Measurements from ENCODE around the gene PSMG3.

Gene PSMG3

DNA sequence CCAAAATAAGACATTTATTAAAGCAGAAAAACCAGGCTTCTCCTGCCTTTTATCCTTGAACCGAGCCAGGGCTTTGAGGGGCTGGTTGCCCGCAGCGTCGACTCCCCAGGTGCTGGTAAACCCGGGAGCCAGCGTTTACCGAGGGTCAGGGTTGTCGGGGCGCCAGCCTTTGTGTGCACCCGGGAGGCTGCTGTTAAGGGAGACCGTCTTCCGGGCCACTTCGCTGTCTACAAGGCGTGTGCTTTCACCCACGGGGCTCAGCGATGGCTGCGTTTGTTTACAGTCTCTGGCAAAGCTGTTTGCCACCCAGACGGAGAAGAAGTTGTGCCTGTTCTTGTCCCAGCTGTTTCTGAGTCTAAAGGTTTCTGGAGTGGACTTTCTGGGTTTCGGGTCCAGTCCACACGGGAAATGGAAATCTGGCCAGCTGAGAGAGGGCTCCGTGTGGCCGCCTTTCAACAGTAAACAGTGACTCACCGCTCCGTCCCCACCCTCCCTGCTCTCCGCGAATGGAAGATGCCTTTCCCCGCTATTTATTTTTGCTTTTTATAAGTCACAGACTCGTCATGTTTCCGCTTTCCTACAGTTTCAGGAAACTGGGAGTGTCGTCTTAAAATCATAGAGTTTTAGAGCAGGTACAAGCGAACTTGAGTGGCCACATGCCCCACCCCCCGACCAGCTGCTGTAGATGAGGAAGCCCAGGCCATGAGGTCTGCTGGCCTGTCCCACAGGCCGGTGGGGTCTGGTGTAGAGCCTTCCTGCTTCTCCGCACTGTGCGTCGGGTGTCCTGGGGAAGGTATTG, 37.2 kb downstream of the PSMG3 start:
- H3F3A ChIP-seq (ENCODE audit: insufficient read depth, low read length), result no peaks in the 10 kb centered on the region
- peak overlapping the region; percentile 85 for H3K4me2 ChIP-seq (ENCODE audit: low read length)
- peaks cover 26% of the 10 kb centered on the region for H3K4me1 ChIP-seq (ENCODE audit: insufficient read depth, low read length, severe bottlenecking)
- H3K9me2 ChIP-seq (ENCODE audit: low read depth, low read length), result no peaks in the 10 kb centered on the region
- H3K79me2 ChIP-seq (ENCODE audit: insufficient read depth, low read length), result 0 out of 2 replicates have a peak, but pooled peaks cover 8% of the 10 kb centered on the region
- H3K9ac ChIP-seq (ENCODE audit: low read length), result peak overlapping the region; percentile 79; the same call in 1 of the 2 replicates
- H3K27me3 ChIP-seq (ENCODE audit: insufficient read depth, low read length), result no peaks in the 10 kb centered on the region
- H3K27ac ChIP-seq (ENCODE audit: low read depth, low read length, poor library complexity, severe bottlenecking), result peak overlapping the region; percentile 33
- H3K36me3 ChIP-seq (ENCODE audit: insufficient read depth, low read length), result 0 out of 2 replicates have a peak, but pooled peaks cover 1% of the 10 kb centered on the region
- H4K20me1 ChIP-seq (ENCODE audit: insufficient read depth, low read length), result no peaks in the 10 kb centered on the region
- no peaks in the 10 kb centered on the region for H3K9me3 ChIP-seq (ENCODE audit: low read length)
- H2AFZ ChIP-seq (ENCODE audit: low read length), result no peak overlapping the region
- TF ChIP-seq, protein P1, sequence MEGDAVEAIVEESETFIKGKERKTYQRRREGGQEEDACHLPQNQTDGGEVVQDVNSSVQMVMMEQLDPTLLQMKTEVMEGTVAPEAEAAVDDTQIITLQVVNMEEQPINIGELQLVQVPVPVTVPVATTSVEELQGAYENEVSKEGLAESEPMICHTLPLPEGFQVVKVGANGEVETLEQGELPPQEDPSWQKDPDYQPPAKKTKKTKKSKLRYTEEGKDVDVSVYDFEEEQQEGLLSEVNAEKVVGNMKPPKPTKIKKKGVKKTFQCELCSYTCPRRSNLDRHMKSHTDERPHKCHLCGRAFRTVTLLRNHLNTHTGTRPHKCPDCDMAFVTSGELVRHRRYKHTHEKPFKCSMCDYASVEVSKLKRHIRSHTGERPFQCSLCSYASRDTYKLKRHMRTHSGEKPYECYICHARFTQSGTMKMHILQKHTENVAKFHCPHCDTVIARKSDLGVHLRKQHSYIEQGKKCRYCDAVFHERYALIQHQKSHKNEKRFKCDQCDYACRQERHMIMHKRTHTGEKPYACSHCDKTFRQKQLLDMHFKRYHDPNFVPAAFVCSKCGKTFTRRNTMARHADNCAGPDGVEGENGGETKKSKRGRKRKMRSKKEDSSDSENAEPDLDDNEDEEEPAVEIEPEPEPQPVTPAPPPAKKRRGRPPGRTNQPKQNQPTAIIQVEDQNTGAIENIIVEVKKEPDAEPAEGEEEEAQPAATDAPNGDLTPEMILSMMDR (IDR thresholded peaks at IDR 0.05; ENCODE audit: low read length), result no peak
- peak overlapping the region; percentile 83 for H3K4me3 ChIP-seq (ENCODE audit: low read depth, low read length, poor library complexity, severe bottlenecking)

DNA sequence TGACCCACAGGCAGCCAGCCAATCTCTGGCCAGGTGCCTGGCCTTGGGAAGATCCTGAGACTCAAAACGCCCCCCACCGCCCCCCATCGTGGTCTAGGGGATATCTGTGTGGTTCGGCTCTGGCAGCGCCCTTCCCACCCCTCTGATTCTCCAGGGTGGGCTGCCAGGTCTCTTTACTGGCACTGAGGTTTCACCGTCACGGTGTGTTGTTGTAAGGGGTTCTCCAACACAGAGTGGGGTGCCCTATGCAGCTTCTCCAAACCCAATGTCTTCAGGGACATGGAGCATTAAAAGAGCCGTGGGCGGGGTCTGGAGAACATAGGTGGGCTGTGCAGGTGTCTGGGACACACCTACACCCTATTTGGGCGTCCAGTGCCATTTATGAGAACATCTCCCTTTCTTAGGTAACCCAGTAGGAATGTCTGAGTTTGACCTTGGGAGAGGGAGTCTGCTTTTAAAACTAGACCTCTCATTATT, 37.8 kb downstream of the PSMG3 start:
- Histone ChIP-seq H3K27me3 (ENCODE audit: insufficient read depth, low read length) (no peaks in the 10 kb centered on the region), H3K4me1 (ENCODE audit: insufficient read depth, low read length, severe bottlenecking) (peaks cover 24% of the 10 kb centered on the region), H3K79me2 (ENCODE audit: insufficient read depth, low read length) (0 out of 2 replicates have a peak, but pooled peaks cover 8% of the 10 kb centered on the region), H3K9me3 (ENCODE audit: low read length) (no peaks in the 10 kb centered on the region), H3K4me3 (ENCODE audit: low read depth, low read length, poor library complexity, severe bottlenecking) (peak overlapping the region; percentile 83), H3K9me2 (ENCODE audit: low read depth, low read length) (no peaks in the 10 kb centered on the region), H3K9ac (ENCODE audit: low read length) (peak overlapping the region; percentile 79; the same call in 1 of the 2 replicates), H3F3A (ENCODE audit: insufficient read depth, low read length) (no peaks in the 10 kb centered on the region), H3K36me3 (ENCODE audit: insufficient read depth, low read length) (no peaks in the 10 kb centered on the region), H2AFZ (ENCODE audit: low read length) (no peak overlapping the region), H3K4me2 (ENCODE audit: low read length) (peak overlapping the region; percentile 85), H3K27ac (ENCODE audit: low read depth, low read length, poor library complexity, severe bottlenecking) (peak overlapping the region; percentile 33), H4K20me1 (ENCODE audit: insufficient read depth, low read length) (no peaks in the 10 kb centered on the region)
- TF ChIP-seq, protein P1 (IDR thresholded peaks at IDR 0.05; ENCODE audit: low read length), result no peak

DNA sequence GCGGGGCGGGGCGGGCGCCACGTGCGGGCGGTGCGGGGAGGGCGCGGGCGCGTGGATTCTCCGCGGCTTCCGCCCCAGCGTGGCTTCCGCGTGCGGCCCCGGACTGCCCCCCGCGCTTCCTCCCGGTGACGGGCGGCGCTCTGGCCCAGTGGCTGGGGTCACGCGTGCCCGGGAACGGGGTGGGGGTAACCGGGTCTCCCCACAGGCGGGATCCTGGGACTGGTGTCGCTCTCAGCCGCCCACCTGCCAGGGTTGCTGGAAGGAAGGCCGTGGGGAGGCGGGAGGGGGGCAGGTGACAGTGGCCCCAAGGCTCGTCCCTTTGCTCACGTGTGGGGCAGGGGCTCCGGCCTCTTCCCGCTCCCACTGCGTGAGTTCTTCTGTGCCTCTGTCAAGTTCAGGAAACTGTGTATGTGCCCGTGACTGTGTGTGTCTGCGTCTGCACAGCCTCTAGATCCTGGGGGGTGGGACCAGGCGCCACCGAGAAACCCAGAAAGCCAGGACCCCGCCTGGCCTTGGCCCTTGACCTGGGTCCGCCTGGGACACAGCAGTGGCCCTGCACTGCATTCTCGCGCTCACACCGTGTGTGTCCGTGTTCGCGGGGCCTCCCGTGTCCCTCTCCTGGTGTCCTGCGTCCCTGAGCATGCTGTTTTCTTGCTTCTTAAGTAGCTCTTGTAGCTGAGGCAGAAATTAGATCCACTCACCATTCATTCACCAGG, 38.4 kb downstream of the PSMG3 start:
- H3K27ac ChIP-seq (ENCODE audit: low read depth, low read length, poor library complexity, severe bottlenecking), result peak overlapping the region; percentile 10
- 0 out of 2 replicates have a peak, but pooled peaks cover 8% of the 10 kb centered on the region for H3K79me2 ChIP-seq (ENCODE audit: insufficient read depth, low read length)
- no peaks in the 10 kb centered on the region for H3F3A ChIP-seq (ENCODE audit: insufficient read depth, low read length)
- peaks cover 24% of the 10 kb centered on the region for H3K4me1 ChIP-seq (ENCODE audit: insufficient read depth, low read length, severe bottlenecking)
- no peaks in the 10 kb centered on the region for H3K27me3 ChIP-seq (ENCODE audit: insufficient read depth, low read length)
- H3K9ac ChIP-seq (ENCODE audit: low read length), result peak overlapping the region; percentile 79
- TF ChIP-seq EZH2 (IDR thresholded peaks at IDR 0.05; ENCODE audit: borderline replicate concordance, low read length), result no peak
- TF ChIP-seq, protein P1 (IDR thresholded peaks at IDR 0.05; ENCODE audit: low read length), result no peak
- peak overlapping the region; percentile 85 for H3K4me2 ChIP-seq (ENCODE audit: low read length)
- H2AFZ ChIP-seq (ENCODE audit: low read length), result no peak overlapping the region
- H3K9me3 ChIP-seq (ENCODE audit: low read length), result no peaks in the 10 kb centered on the region
- no peaks in the 10 kb centered on the region for H4K20me1 ChIP-seq (ENCODE audit: insufficient read depth, low read length)
- no peaks in the 10 kb centered on the region for H3K9me2 ChIP-seq (ENCODE audit: low read depth, low read length)
- peak overlapping the region; percentile 83 for H3K4me3 ChIP-seq (ENCODE audit: low read depth, low read length, poor library complexity, severe bottlenecking)
- H3K36me3 ChIP-seq (ENCODE audit: insufficient read depth, low read length), result no peaks in the 10 kb centered on the region

Data from OCI-LY1 (cell line).